Hematopoietic multipotent progenitor cell treated with erythropoietin and hydrocortisone succinate and interleukin-3 and kit ligand, for 8 days (in vitro differentiated cells): ENCODE data around the gene CCDC71.

Experiments used
- DNase-seq: peaks from one replicate; pipeline ENCODE4 v3.0.0-alpha.2; 2015

Gene CCDC71

DNA sequence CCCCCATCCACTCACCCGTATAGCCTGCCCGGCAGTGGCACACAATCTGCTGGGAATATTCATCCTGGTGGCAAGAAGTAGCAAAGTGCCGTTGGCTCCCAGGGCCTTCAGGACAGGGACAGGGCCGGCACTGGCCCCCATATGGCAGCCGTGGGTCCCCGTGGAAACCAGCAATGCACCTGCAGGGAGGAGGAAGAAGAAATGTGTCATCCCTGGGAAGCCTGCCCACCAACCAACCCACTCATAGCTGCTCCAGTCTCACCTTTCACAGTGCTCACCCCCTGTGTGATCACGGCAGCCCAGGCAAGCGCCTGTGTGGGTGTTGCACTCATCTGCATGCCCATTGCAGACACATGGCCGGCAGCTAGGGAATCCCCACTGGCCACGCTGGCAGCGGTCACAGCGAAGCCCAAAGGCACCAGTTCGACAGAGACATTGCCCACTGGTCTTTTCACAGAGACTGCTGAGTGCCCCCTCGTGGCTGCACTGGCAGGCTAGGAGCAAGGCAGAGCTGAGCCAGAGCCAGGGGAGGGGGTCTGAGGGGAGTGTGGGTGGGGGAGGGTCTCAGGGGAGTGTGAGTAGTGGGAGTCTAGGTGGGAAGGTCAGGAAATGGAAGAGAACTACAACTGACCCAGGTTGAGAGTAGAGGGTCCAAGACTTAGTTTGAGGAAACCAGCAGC, 41.0 kb downstream of the CCDC71 start:
- DNase-seq: no peak

GRCh38 chr3:49124203-49124602, 41.9 kb downstream of the CCDC71 start:
- DNase-seq: no peak

DNA sequence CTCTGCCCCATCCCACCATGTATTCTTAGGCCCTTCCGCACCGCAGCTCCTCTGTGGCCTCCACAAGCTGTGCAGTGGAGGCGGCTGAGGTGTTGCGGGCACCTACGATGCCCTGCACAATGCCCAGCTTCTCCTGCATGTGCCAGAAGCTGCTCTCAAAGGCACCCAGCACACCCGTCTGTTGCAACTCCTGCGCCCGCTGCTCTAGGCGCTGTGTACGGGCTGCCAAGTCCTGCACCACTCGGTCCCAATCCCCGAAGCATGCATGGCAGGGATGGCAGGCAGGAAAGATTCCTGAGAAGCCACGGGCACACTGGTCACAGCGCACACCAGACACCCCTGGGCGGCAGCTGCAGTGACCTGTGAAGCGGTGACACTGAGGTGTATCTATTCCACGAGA, 42.4 kb downstream of the CCDC71 start:
- DNase-seq: no peak

GRCh38 chr3:49122886-49123545, 43.1 kb downstream of the CCDC71 start:
- DNase-seq: no peak

DNA sequence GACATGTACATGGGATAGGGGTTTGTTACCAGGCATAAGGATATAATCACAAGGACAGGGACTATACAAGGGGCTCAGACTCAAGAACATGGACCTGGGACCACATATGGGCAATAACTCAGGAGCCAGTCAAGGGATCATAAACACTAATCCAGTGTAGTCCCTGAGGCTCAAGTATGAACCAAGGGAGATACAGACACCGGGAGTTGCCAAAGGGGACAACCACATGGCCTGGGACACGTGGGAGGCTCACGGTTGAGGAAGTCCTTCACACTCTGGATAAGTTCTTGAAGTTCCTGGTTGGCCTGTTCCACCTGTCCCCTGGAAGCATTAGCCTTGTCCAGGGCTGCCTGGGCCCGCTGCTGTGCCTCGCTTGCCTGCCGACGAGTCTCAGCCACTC, 43.7 kb downstream of the CCDC71 start:
- no peak for DNase-seq

DNA sequence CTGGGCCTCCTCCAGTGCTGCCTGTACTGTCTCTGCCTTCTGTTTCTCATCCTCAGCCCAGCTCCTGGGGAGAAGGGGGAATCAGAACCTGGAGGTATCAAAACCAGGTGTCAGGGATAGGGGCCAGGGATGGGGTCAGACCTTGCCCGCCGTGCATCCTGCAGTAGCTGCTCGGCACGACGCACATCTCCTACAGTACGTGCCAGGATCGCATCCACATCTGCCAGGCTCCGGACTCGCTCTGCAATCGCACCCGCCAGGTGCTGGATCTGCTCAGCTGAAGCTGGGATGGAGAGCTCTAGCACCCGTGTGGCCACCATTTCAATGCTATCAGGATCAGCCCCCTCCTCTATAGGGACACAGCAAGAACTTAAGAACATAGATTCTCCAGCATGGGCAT, 44.1 kb downstream of the CCDC71 start:
- DNase-seq: no peak

GRCh38 chr3:49121132-49121736, 44.9 kb downstream of the CCDC71 start:
- no peak for DNase-seq

DNA sequence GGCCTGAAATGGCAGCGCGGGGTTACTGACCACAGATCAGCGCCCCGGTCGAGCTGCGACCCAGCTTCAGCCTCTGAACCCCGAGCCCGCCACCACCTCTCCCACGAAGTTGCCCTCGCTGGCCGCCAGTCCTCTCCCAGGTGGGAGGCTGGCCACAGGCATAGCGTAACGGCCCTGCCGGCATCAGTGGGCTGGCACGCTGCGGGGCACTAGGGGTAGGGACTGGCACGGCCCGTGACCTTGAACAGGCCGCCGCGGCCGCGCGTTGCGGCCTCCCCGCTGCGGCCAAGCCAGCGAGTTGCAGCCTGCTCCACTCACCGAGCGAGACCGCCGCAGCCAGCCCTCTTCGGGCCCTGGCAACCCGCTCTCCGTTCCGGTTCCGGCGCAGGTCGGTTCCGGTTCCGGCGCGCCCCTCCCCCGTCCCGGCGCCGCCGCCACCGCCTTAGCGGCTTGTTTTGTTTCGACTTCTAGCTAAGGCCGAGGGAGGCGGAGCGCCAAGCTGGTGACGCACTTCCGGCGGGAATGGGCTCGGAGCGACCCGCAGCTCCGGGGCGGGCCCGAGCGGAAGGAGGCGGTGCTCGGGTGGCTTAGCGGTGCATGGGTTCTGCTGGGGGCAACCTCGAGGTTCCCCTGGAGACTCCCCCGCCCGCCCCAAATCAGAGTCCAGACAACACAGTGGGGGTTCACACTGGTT, 45.5 kb downstream of the CCDC71 start, which contains the start of gene USP19:
Gene USP19 (minus strand): TSS at position 386 of the 694 bp plus-strand sequence. CDS start 1,678 bp downstream, outside the sequence.
- DNase-seq: peak; percentile 95

- DNase-seq: peak; percentile 19
Measured at GRCh38 chr3:49120096-49120437, 46.1 kb downstream of the CCDC71 start.

DNA sequence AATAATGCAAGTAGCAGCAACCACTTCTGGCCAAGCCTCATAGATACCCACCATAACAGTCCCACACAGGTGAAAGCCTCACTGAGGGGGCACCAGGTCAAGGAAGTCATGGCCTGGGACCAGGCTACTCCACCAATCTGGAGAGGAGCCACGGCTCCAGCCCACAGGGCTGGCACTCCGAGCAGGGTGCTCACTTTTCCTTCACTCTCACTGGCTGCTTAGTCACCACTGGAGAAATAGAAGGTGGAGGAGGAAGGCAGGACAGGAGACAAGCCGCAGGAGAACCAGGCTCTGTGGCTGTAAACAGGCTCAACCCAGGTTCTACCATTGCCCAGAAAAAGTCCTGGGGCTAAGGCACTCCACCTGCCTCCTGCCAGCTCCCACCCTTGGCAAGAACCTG, 46.7 kb downstream of the CCDC71 start:
- no peak for DNase-seq

DNA sequence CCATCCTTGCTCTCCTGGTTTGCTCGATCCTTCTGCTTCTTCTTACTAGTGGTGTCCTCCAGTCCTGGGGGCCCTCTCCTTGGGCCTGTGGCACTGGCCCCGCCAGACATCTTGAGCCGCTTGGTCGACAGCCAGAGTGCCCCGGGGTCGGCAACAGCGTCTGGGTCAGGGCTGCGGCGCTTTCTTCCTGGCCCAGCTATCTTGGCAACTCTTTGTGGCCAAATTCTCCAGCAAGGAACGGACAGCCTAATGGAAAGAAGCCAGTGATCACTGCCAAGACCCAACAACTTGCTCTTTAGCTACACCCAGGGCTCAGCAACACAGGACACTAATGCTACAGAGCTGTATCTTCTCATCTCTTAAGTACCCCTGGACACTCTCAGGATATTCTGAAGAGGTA, 47.1 kb downstream of the CCDC71 start:
- no peak for DNase-seq
